ENCODE measurements around the gene MTOR.
"Not testable (repeated sequence)": the region's sequence is repeated elsewhere in the genome, so short reads cannot be mapped to it uniquely, and the experiment has no call there.

The MTOR gene

DNA sequence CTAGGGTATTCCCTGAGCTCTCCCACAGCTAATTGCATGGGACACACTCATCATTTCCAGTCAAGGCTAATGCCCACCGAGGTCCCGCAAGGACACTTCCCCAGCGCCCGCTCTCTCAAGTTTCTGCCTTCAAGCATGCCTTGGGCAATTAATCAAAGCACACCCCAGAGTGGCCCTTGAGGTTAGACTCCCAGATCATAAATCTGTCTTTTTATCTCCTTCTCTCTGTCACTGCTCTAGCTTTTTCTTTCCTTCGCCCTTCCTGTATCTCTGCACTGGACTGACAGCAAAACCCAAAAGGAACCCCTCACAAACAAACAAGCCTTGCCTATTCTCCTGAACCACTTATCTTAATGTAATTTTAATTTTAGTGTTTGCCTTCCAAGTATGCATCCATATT lies 154.8 kb downstream of the MTOR start:
- DNase-seq (ENCODE audit: low spot score), result no peak

DNA sequence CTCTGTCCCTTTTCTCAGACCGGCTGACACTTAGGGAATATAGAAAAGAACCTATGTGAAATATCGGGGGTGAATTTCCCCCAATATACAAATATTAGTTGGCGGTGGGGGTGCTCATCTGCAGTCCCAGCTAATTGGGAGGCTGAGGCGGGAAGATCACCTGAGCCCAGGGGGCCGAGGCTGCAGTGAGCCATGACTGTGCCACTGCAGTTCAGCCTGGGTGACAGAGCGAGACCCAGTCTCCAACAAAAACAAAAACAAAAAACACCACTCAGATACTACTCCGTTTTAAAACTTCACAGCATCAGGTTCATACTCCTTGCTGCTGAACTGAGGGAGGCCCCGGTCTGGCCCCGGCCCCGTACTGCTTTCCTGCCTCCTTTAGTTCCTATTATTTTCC lies 156.8 kb downstream of the MTOR start:
- no peak for DNase-seq (ENCODE audit: low spot score)

DNA sequence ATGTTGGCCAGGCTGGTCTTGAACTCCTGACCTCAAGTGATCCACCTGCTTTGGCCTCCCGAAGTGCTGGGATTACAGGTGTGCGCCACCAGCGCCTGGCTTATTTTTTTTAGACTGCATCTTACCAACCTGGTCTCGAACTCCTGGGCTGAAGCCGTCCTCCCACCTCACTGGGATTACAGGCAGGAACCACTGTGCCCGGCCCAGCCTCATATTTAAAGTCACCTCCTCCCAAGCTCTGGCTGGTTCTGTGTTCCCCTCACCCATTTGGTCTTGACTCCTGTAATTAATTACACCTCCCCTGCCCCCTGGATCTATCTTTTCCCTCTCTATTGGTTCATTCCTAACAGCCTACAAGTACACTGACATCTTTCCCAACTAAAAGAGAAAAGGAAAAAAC lies 161.0 kb downstream of the MTOR start:
- DNase-seq (ENCODE audit: low spot score), result no peak

DNA sequence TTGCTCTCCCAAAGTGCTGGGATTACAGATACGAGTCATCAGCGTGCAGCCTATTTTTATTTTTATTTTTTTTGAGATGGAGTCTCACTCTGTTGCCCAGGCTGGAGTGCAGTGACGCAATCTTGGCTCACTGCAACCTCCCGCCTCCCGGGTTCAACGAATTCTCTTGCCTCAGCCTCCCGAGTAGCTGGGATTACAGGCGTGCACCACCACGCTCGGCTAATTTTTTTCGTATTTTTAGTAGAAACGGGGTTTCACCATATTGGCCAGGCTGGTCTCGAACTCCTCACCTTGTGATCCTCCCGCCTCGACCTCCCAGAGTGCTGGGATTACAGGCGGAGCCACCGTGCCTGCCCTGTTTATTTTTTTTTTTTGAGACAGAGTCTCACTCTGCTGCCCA lies 161.5 kb downstream of the MTOR start:
- DNase-seq (ENCODE audit: low spot score), result not testable (repeated sequence)

DNA sequence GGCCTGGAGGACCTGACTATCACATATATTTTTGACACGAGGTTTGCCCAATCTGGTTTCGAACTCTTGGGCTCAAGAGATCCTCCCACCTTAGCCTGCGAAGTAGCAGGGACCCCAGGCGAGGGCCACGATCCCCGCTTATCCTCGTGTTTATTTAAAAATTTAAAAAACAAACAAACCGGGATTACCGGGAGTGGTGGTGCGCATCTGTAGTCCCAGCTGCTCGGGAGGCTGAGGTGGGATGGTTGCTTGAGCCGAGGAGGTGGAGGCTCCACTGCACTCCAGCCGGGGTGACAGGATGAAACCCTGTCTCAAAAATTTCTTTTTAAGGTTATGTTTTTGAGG lies 162.2 kb downstream of the MTOR start:
- DNase-seq (ENCODE audit: low spot score), result no peak

DNA sequence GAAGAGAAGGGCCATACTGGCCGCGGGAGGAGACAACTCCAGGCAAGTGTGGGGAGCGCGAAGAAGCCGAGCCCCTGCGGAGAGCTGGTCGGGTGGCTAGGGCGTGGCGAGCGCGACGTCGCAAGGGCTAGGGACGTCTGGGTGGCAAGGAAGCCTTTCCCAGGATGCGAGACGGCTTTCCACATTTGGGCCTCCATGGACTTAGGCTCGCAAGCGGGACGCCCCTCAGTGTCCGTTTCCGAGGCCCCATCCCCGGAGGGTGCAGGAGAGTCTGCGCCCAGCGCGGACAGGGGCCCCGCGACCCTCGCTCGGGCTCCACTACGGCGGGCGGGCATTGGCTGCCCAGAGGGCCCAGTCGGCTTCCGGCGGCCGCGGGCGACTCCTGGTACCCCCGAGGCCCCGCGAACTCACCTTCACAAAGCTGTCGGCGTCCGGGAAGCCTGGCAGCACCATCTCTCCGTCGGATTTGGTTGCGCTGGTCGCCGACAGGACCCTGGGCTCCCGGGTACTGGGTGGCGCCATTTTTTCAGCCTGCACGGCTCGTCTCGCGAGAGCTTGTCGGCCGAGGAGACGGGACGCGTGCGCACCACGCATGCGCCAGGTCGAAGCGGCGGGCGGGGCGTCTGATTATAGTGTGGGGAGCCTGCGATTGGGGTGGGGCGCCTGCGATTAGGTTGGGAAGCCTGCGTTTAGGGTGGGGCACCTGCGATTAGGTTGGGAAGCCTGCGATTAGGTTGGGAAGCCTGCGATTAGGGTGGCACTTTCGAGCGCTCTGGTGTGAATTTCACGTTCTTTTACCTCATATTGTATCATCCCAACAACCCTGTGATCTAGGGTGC lies 162.8 kb downstream of the MTOR start, which contains the start of gene EXOSC10:
Gene EXOSC10 (minus strand): TSS at position 560 of the 839 bp plus-strand sequence. CDS start 38 bp downstream, at position 522.
- peak; percentile 89 for DNase-seq (ENCODE audit: low spot score)

DNA sequence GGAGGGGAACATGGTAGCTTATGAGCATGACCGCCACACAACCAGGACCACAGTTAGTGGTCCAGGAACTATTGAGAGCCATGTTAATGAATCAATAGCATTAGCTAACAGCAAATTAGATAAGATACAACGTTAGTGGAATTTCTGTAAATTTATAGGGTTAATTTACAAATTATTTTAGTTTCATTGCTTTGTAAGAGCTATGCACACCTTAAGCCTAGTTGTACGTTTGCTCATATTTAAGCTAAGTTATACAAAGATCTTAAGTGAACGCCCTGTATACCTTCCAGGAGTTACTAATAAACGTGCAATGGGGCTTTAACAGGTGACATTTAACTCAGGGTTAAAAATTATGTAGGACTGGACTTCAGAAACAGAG lies 163.4 kb downstream of the MTOR start:
- no peak for DNase-seq (ENCODE audit: low spot score)

DNA sequence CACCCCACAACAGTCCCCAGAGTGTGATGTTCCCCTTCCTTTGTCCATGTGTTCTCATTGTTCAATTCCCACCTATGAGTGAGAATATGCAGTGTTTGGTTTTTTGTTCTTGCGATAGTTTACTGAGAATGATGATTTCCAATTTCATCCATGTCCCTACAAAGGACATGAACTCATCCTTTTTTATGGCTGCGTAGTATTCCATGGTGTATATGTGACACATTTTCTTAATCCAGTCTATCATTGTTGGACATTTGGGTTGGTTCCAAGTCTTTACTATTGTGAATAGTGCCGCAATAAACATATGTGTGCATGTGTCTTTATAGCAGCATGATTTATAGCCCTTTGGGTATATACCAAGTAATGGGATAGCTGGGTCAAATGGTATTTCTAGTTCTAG lies 178.6 kb downstream of the MTOR start:
- DNase-seq (ENCODE audit: low spot score), result not testable (repeated sequence)

DNA sequence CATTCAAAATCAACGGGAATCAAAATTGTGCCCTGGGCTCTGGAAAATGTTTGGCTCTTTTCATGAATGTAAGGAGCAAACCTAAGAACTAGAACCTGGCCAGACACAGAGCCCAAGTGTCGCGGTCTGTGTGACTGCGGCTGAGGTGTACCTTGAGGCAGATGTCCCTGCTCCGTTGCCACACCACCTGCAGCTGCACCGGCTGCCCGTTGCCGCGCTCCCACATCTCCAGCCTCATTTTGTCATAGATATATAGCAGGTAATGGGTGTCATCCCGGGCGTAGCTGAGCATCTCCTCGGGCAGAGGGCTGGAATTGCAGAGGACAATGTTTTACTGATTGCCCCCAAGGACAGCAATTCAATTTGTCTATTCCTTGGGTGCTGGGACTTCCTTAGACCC lies 181.4 kb downstream of the MTOR start:
- DNase-seq (ENCODE audit: low spot score), result no peak

DNA sequence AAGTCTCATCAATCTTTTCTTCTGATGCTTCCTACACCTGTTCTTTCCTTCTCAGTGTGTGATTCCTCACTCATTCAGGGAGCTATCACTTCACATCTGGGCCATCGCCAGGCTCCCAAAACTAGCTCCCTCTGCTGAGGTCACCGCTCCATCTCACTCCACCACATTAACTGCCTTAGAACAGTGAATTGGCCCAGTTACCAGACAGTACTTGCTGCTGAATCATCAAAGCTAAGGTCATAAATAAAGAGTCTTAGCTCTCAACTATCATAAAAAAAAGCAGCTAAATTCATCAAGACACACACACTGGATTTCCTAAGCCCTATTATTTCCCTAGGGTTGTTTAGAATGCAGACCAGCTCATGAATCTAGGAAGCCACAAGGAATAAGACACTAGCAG lies 183.7 kb downstream of the MTOR start:
- DNase-seq (ENCODE audit: low spot score), result no peak

DNA sequence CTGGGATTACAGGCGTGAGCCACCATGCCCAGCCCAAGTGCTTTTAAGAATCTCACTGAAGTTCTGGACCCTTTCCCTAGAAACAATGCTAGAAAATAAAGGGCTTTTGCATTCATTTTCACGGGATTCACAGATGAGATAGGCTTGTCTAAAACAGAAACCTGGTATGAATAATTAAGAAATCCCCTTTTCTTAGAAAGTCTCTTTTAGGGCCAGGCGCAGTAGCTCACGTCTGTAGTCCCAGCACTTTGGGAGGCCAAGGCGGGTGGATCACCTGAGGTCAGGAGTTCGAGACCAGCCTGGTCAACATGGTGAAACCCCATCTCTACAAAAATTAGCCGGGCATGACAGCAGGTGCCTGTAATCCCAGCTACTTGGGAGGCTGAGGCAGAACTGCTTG lies 189.0 kb downstream of the MTOR start:
- not testable (repeated sequence) for DNase-seq (ENCODE audit: low spot score)

DNA sequence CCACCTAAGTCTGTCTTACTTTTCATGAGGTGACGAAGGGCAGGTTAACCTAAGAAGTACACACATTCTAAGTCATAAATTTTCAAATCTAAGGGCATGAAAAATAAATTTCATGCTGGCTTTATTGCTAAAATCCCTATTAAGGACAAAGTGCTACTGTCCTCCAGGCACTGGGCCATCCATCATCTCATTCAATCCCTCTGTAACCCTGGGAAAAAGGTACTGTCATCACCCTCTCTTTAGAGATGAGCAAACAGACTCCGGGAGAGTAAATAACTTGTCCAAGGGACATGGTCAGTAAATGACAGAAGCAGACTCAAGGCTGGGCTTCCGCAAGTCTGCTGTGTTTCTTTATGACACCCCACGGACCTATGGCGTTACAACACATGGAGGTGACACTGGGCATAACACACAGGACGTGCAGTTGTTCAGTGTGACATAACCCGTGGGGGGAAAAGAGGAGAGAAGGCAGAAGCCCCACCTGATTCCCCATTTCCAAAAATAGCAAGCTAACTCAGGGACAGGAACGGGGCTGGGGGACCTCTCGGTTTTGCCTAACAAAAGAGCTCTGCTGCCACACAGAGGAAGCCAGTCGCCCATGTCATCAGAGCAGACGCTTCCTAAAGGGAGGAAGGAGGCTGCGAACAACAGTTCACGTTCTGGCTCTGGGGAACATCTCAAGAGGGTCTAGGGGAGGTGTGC lies 190.0 kb downstream of the MTOR start:
- DNase-seq (ENCODE audit: low spot score), result no peak

DNA sequence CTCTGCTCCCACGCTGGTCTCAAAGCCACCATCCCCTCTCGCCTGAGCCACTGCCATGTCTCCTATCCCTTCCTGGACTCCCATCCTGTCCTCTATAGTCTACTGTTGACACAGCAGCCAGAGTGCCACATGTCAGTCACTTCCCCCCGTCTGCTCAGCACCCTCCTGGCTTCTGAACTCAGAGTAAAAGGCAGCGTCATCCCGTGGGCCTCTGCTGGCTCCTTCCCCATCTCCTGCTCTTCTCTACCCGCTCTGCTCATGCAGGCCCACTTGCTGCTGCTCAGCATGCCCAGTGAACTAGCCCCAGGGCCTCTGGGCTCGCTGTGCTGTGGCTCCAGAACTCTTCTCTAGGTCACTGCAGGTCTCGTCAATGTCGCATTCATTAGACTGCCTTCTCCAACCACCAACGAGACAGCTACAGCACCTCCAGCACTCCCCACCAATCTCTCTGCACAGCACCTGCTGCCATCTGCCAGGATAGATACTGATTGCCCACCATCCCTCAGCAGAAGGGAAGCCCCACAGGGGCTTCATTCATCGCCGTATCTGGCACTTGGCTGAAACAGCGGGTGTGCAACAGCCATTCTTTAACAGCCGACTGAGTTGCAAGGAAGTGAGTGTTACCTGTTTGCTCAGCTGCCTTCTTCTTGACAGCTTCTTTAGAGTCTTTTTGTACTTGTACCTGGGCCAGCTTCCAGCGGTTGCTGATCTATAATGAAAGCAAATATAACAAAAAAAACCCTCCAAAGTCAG lies 190.7 kb downstream of the MTOR start:
- no peak for DNase-seq (ENCODE audit: low spot score)

DNA sequence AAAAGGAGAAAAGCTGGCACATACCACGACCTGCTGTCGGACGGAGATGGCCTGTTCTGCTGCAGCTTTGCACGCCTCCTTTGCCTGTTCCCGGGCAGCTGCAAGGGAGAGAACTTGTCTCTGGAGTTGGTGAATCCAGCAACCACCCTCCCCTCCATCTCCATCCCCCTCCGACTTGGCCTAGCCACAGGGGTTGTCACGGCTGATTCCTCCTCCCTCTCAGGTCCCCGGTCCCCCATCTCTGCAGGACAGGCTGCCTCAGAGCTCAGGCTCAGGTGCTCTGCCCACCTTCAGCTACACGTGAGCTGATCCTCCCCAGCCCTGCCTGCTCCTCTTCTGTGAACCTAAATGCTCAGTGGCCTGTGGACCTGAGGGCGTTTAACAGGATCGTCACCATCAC lies 191.5 kb downstream of the MTOR start:
- DNase-seq (ENCODE audit: low spot score), result no peak

DNA sequence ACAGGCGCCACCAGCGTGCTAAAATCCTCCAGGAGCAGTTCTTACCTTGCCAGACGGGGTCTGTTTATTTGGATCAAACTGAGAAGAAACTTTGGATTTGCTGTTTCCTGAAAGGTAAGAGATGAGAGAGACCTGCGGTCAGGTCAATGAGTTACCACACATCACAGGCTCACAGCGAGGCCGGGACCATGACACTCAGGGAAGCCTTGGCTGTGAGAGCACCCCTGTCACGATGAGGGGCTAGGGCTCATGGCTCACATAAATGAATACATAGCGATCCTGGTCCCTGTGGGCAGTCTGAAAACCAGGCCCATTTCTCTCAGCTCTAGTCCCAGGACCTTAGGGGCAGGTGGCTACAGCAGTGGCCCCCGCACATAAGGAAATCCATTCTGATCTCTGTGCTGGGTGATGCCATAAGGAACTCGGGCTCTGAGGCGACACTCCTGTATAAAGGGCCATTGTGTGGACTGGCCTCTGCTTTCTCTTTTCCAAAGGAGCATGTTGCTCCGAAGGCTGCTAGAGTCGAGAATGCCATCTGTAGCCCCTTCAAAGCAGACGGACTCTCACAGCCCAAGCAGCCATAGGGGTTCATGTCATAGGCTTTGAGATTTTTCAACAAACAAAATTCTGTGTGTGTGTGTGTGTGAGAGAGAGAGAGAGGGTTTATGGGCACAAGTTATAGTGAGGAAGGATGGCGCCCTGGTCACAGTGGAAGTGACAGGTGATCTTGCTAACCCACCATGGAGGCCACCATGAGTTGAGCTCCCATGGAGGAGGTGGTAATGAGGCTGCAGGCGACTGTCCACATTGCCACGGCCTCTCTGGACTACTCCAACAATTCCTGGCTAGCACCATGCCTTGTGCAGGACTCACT lies 193.5 kb downstream of the MTOR start:
- DNase-seq (ENCODE audit: low spot score), result no peak

DNA sequence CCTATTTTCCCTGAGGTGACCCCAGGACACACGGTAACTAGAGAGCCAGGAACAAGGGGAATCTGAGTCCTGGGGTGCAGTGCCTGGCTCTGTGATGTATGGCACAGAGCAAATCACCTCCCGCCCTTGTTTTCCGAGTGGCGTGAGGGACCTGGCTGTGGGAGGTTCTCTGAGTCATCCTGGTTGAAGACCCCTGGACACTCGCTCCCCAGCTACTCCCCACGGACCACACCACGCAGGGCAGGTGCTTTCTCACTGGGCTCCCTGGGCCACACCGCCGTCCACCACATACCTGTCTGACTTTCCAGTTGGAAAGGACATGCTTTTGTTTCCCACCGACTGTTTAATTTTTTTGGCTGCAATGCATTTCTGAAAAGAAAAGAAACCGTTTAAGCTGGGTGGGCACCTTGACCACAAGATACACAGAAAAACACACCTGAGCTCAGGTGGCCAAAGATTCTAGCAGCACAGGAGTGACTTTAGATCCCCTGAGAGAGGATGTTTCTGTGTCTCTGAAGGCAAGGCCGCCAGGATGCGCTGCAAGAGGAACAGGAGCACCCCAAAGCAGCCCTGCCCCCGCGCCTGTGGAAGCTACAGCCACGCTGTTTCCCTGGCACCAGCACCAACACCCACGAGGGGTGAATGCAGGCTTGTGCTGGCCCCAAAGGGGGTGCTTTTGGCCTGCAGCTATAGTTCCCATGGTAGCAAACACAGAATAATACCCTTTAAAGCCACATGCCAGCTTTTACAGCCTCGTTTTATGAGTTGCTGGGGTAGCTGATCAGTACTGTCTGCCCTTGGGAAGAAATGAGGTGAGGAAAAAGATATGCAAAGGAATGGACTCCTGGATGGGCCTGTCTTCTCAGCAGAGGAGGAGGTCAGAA lies 194.4 kb downstream of the MTOR start:
- no peak for DNase-seq (ENCODE audit: low spot score)

DNA sequence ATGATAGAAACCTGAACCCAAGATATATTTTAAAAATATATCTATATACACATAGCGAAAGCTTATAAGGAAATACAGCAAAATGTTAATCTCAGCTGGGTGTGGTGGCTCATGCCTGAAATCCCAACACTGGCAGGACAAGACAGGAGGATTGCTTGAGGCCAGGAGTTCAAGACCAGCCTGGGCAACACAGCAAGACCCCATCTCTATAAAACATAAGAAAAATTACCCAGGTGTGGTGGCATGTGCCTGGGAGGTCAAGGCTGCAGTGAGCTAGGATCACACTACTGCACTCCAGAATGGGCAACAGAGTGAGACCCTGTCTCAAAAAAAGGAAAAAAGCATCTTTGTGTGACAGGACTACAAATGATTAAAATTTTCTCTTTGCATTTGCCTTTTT lies 196.6 kb downstream of the MTOR start:
- DNase-seq (ENCODE audit: low spot score), result no peak

DNA sequence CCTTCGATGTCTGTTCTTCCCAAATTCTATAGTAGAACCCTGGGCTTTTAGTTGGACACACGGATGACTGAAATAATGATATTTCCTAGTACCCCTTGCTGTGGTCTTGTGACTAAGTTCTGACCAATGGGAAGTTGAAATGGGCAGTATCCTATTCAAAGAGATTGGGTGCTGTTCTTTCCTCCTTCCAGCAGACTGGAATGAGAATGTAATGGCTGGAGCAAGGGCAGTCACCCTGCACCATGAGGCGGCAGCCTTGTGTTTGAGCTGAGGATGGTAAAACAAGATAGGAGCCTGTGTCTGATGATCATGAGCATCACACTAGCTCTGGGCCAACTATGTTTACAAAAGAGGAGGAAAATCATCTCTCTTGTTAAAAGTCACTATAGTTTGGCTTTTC lies 197.4 kb downstream of the MTOR start:
- DNase-seq (ENCODE audit: low spot score), result no peak

DNA sequence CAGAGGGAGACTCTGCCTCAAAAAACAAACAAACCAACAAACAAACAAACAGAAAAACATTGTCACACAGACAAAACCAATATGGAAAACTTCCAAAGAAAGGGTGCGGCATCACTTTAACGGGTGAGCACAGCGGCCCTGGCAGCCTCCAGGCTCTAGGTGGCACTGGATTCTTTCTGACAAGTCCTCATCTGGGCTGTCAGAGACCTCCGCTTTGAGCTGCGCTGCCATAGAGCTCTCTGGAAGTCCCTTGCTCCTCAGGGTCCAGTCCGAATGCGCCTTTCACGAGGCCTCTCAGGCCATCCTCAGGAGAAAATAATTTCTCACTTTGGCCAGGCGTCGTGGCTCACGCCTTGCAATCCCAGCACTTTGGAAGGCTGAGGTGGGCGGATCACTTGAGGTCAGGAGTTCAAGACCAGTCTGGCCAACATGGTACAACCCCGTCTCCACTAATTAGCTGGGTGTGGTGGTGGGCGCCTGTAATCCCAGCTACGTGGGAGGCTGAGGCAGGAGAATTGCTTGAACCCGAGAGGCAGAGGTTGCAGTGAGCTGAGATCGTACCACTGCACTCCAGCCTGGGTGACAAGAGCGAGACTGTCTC lies 198.3 kb downstream of the MTOR start:
- DNase-seq (ENCODE audit: low spot score), result not testable (repeated sequence)

DNA sequence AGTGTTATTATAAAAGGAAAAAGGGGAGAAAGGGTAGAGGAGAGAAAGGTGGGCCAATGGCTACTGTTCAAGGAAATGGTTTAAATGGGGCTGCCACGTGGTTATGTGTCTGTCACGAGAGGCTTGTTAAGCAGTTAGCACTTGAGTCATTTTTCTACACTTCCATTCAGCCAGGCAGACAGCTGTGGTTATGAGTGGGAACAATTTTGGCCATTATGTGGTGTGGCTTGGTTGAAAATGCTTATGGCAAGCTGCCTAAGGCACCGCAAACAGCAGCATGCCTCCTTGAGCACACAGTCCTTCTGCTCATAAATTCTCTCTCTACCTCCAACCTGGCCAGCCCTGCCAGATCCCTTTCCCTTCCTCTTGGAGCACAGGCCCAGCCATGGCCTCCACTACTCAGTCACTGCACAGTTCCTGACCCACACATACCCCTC lies 199.4 kb downstream of the MTOR start:
- DNase-seq (ENCODE audit: low spot score), result no peak

Measured in kidney capillary endothelial cell (primary cell).